Measurements from ENCODE around the gene OR56B1.

OR56B1 gene, protein sequence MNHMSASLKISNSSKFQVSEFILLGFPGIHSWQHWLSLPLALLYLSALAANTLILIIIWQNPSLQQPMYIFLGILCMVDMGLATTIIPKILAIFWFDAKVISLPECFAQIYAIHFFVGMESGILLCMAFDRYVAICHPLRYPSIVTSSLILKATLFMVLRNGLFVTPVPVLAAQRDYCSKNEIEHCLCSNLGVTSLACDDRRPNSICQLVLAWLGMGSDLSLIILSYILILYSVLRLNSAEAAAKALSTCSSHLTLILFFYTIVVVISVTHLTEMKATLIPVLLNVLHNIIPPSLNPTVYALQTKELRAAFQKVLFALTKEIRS

GRCh38 chr11:5736396-5736795, at the start of gene OR56B1:
Gene OR56B1 (plus strand): TSS chr11:5736448. CDS start chr11:5736517, 69 bp downstream.
- H3K27me3 ChIP-seq (ENCODE audit: low read depth, low read length), result peaks cover 11% of the 10 kb centered on the region; the same call in 1 of the 2 replicates
- H3K79me2 ChIP-seq (ENCODE audit: low read length), result no peaks in the 10 kb centered on the region
- H3K27ac ChIP-seq (ENCODE audit: low read length), result no peak within 1 kb of the TSS
- H3K9ac ChIP-seq (ENCODE audit: low read length), result no peak within 1 kb of the TSS
- no peak within 1 kb of the TSS for H3K4me2 ChIP-seq (ENCODE audit: low read length)
- no peaks in the 10 kb centered on the region for H3K36me3 ChIP-seq (replicated peaks; ENCODE audit: low read depth, low read length)
- TF ChIP-seq EZH2phosphoT487 (IDR thresholded peaks at IDR 0.05; ENCODE audit: low read depth), result no peak
- TF ChIP-seq, protein P1, sequence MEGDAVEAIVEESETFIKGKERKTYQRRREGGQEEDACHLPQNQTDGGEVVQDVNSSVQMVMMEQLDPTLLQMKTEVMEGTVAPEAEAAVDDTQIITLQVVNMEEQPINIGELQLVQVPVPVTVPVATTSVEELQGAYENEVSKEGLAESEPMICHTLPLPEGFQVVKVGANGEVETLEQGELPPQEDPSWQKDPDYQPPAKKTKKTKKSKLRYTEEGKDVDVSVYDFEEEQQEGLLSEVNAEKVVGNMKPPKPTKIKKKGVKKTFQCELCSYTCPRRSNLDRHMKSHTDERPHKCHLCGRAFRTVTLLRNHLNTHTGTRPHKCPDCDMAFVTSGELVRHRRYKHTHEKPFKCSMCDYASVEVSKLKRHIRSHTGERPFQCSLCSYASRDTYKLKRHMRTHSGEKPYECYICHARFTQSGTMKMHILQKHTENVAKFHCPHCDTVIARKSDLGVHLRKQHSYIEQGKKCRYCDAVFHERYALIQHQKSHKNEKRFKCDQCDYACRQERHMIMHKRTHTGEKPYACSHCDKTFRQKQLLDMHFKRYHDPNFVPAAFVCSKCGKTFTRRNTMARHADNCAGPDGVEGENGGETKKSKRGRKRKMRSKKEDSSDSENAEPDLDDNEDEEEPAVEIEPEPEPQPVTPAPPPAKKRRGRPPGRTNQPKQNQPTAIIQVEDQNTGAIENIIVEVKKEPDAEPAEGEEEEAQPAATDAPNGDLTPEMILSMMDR (IDR thresholded peaks at IDR 0.05; ENCODE audit: low read depth, low read length), result no peak
- no peaks in the 10 kb centered on the region for H3K9me3 ChIP-seq (ENCODE audit: insufficient read depth, low read length)
- no peak within 1 kb of the TSS for H2AFZ ChIP-seq (ENCODE audit: low read depth, low read length)
- H3K4me3 ChIP-seq (ENCODE audit: low read length), result no peak within 1 kb of the TSS
- H4K20me1 ChIP-seq (ENCODE audit: insufficient read depth, low read length), result no peaks in the 10 kb centered on the region
- no peaks in the 10 kb centered on the region for H3K4me1 ChIP-seq (ENCODE audit: low read length)

DNA sequence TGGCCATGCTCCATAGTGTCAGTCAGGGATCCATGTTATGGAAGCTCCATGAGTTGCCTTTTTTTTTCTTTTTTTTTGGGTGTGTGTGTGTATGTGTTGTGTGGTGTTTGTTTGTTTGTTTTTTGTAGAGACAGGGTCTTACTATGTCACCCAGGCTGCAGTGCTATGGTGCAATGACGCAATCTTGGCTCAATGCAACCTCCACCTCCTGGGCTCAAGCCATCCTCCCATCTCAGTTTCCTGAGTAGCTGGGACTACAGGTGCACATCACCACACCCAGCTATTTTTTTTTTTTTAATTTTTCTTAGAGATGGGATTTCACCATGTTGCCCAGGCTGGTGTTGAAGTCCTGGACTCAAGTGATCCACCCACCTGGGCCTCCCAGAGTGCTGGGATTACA, 47.8 kb upstream of the OR56B1 start:
- H4K20me1 ChIP-seq (ENCODE audit: insufficient read depth, low read length), result no peaks in the 10 kb centered on the region
- peaks cover 41% of the 10 kb centered on the region for H3K4me1 ChIP-seq (ENCODE audit: low read length)
- H3K9ac ChIP-seq (ENCODE audit: low read length), result no peak overlapping the region
- no peak overlapping the region for H2AFZ ChIP-seq (ENCODE audit: low read depth, low read length)
- H3K4me2 ChIP-seq (ENCODE audit: low read length), result peak overlapping the region; percentile 95
- TF ChIP-seq, protein P1 (IDR thresholded peaks at IDR 0.05; ENCODE audit: low read depth, low read length), result no peak
- TF ChIP-seq EZH2phosphoT487 (IDR thresholded peaks at IDR 0.05; ENCODE audit: low read depth), result no peak
- no peak overlapping the region for H3K4me3 ChIP-seq (ENCODE audit: low read length)
- no peaks in the 10 kb centered on the region for H3K9me3 ChIP-seq (ENCODE audit: insufficient read depth, low read length)
- H3K27ac ChIP-seq (ENCODE audit: low read length), result peak overlapping the region; percentile 76; the same call in 1 of the 2 replicates
- H3K79me2 ChIP-seq (ENCODE audit: low read length), result peaks cover 28% of the 10 kb centered on the region
- no peaks in the 10 kb centered on the region for H3K36me3 ChIP-seq (replicated peaks; ENCODE audit: low read depth, low read length)
- H3K27me3 ChIP-seq (ENCODE audit: low read depth, low read length), result no peaks in the 10 kb centered on the region

- H3K36me3 ChIP-seq (replicated peaks; ENCODE audit: low read depth, low read length), result peaks cover 5% of the 10 kb centered on the region
- H2AFZ ChIP-seq (ENCODE audit: low read depth, low read length), result peak within 1 kb of the TSS; percentile 48
- peaks cover 36% of the 10 kb centered on the region for H3K4me1 ChIP-seq (ENCODE audit: low read length)
- peak within 1 kb of the TSS; percentile 76 for H3K4me3 ChIP-seq (ENCODE audit: low read length)
- no peaks in the 10 kb centered on the region for H4K20me1 ChIP-seq (ENCODE audit: insufficient read depth, low read length)
- peaks cover 28% of the 10 kb centered on the region for H3K79me2 ChIP-seq (ENCODE audit: low read length)
- peak within 1 kb of the TSS; percentile 95 for H3K4me2 ChIP-seq (ENCODE audit: low read length)
- peak within 1 kb of the TSS; percentile 78 for H3K9ac ChIP-seq (ENCODE audit: low read length)
- peak within 1 kb of the TSS; percentile 76 for H3K27ac ChIP-seq (ENCODE audit: low read length)
- no peaks in the 10 kb centered on the region for H3K9me3 ChIP-seq (ENCODE audit: insufficient read depth, low read length)
- H3K27me3 ChIP-seq (ENCODE audit: low read depth, low read length), result no peaks in the 10 kb centered on the region
- TF ChIP-seq, protein P1 (IDR thresholded peaks at IDR 0.05; ENCODE audit: low read depth, low read length), result no peak
- no peak for TF ChIP-seq EZH2phosphoT487 (IDR thresholded peaks at IDR 0.05; ENCODE audit: low read depth)
Observed at GRCh38 chr11:5689551-5689983, 46.7 kb upstream of the OR56B1 start, which contains the start of gene TRIM22. Gene TRIM22 (plus strand): TSS chr11:5689790. CDS start chr11:5696233, 6,443 bp downstream.

DNA sequence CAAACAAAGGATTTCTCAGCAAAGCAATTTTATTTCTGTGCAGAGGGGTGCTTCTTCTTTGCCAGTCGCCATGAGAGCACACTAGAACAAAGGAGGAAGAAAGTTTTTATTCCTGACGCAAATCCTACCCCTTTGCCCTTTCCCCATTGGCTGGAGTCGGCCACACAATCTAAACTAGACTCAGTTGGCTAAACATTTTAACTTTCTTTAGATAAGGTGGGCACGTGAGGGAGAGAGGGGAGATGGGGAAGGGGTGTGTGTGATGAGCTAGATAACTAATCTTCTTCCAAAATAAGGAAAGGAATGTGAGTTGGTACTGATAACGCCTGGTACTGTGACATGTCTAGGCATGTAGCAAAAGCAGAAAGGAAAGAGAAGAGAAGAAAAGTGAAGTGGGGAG, 46.0 kb upstream of the OR56B1 start:
- no peaks in the 10 kb centered on the region for H4K20me1 ChIP-seq (ENCODE audit: insufficient read depth, low read length)
- H3K27me3 ChIP-seq (ENCODE audit: low read depth, low read length), result no peaks in the 10 kb centered on the region
- TF ChIP-seq, protein P1 (IDR thresholded peaks at IDR 0.05; ENCODE audit: low read depth, low read length), result no peak
- no peak for TF ChIP-seq EZH2phosphoT487 (IDR thresholded peaks at IDR 0.05; ENCODE audit: low read depth)
- H3K9me3 ChIP-seq (ENCODE audit: insufficient read depth, low read length), result no peaks in the 10 kb centered on the region
- H3K4me3 ChIP-seq (ENCODE audit: low read length), result peak overlapping the region; percentile 76
- H3K4me2 ChIP-seq (ENCODE audit: low read length), result peak overlapping the region; percentile 95
- peaks cover 28% of the 10 kb centered on the region for H3K79me2 ChIP-seq (ENCODE audit: low read length)
- H3K9ac ChIP-seq (ENCODE audit: low read length), result peak overlapping the region; percentile 78
- peaks cover 5% of the 10 kb centered on the region for H3K36me3 ChIP-seq (replicated peaks; ENCODE audit: low read depth, low read length)
- peaks cover 34% of the 10 kb centered on the region for H3K4me1 ChIP-seq (ENCODE audit: low read length)
- peak overlapping the region; percentile 48; the same call in 1 of the 2 replicates for H2AFZ ChIP-seq (ENCODE audit: low read depth, low read length)
- peak overlapping the region; percentile 76 for H3K27ac ChIP-seq (ENCODE audit: low read length)
